Measurements from ENCODE around the gene XRCC5.
"Not testable (repeated sequence)": the region's sequence is repeated elsewhere in the genome, so short reads cannot be mapped to it uniquely, and the experiment has no call there.

XRCC5 gene

DNA sequence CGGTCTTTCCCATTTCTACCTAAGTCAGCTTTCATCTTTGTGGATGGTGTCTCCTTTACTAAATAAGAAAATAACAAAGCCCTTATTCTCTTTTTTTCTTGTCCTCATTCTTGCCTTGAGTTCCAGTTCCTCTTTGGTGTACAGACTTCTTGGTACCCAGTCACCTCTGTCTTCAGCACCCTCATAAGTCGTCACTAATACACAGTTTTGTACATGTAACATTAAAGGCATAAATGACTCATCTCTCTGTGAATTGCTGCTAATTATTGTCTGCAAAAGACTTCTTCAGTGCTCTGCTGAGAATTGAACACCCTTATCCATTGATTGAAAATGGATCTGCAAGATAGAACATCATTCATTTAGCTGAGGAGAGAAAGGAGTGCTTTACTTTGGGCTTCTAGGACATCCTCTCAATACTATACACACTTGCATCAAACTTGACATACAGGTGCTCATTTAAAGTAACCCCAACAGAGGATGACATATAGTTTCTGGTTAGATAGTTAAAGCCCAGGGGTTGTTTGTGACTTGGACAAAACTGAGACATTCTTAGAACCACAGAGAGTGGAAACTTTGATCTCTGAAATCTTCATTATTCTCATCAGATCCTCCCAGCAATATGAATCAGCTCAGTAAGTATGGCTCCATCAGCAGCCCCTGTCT, 97.0 kb downstream of the XRCC5 start:
- H3K4me1 ChIP-seq (ENCODE audit: insufficient read depth, low read length, severe bottlenecking) = no peaks in the 10 kb centered on the region
- no peaks in the 10 kb centered on the region for H3K27me3 ChIP-seq (ENCODE audit: insufficient read depth, low read length)
- H3F3A ChIP-seq (ENCODE audit: insufficient read depth, low read length) = no peaks in the 10 kb centered on the region
- no peak overlapping the region for H2AFZ ChIP-seq (ENCODE audit: low read length)
- H3K4me3 ChIP-seq (ENCODE audit: low read depth, low read length, poor library complexity, severe bottlenecking) = no peak overlapping the region
- no peak overlapping the region for H3K9ac ChIP-seq (ENCODE audit: low read length)
- no peaks in the 10 kb centered on the region for H4K20me1 ChIP-seq (ENCODE audit: insufficient read depth, low read length)
- no peaks in the 10 kb centered on the region for H3K9me2 ChIP-seq (ENCODE audit: low read depth, low read length)
- H3K27ac ChIP-seq (ENCODE audit: low read depth, low read length, poor library complexity, severe bottlenecking) = no peak overlapping the region
- H3K79me2 ChIP-seq (ENCODE audit: insufficient read depth, low read length) = no peaks in the 10 kb centered on the region
- no peak for TF ChIP-seq EZH2 (IDR thresholded peaks at IDR 0.05; ENCODE audit: borderline replicate concordance, low read length)
- TF ChIP-seq, protein P1, sequence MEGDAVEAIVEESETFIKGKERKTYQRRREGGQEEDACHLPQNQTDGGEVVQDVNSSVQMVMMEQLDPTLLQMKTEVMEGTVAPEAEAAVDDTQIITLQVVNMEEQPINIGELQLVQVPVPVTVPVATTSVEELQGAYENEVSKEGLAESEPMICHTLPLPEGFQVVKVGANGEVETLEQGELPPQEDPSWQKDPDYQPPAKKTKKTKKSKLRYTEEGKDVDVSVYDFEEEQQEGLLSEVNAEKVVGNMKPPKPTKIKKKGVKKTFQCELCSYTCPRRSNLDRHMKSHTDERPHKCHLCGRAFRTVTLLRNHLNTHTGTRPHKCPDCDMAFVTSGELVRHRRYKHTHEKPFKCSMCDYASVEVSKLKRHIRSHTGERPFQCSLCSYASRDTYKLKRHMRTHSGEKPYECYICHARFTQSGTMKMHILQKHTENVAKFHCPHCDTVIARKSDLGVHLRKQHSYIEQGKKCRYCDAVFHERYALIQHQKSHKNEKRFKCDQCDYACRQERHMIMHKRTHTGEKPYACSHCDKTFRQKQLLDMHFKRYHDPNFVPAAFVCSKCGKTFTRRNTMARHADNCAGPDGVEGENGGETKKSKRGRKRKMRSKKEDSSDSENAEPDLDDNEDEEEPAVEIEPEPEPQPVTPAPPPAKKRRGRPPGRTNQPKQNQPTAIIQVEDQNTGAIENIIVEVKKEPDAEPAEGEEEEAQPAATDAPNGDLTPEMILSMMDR (IDR thresholded peaks at IDR 0.05; ENCODE audit: low read length) = no peak
- peaks cover 87% of the 10 kb centered on the region for H3K36me3 ChIP-seq (ENCODE audit: insufficient read depth, low read length)
- no peaks in the 10 kb centered on the region for H3K9me3 ChIP-seq (ENCODE audit: low read length)
- no peak overlapping the region for H3K4me2 ChIP-seq (ENCODE audit: low read length)

DNA sequence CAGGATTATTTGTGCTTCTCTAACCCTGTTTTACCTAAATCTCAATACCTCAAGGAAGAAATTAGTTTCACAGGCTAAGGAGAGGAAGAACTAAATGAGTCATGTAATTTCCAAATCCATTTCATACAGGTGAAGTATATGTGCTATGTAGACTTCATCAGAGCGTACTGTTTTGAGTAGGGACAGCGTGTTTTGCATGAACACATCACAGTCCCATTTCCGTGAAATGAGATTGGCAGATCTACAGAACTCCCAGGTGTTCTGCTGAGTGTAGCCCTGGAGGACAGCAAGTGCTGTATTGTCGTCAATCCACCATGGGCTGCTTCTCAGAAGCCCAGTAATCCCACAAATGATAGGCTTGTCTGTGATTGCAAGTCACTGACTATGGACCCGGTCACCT, 97.7 kb downstream of the XRCC5 start:
- Histone ChIP-seq H4K20me1 (ENCODE audit: insufficient read depth, low read length) (no peaks in the 10 kb centered on the region), H3K4me1 (ENCODE audit: insufficient read depth, low read length, severe bottlenecking) (no peaks in the 10 kb centered on the region), H3K4me2 (ENCODE audit: low read length) (no peak overlapping the region), H3K27me3 (ENCODE audit: insufficient read depth, low read length) (no peaks in the 10 kb centered on the region), H3K4me3 (ENCODE audit: low read depth, low read length, poor library complexity, severe bottlenecking) (no peak overlapping the region), H3K9me2 (ENCODE audit: low read depth, low read length) (no peaks in the 10 kb centered on the region), H3F3A (ENCODE audit: insufficient read depth, low read length) (no peaks in the 10 kb centered on the region), H2AFZ (ENCODE audit: low read length) (no peak overlapping the region), H3K79me2 (ENCODE audit: insufficient read depth, low read length) (no peaks in the 10 kb centered on the region), H3K9me3 (ENCODE audit: low read length) (no peaks in the 10 kb centered on the region), H3K27ac (ENCODE audit: low read depth, low read length, poor library complexity, severe bottlenecking) (no peak overlapping the region), H3K36me3 (ENCODE audit: insufficient read depth, low read length) (peaks cover 81% of the 10 kb centered on the region), H3K9ac (ENCODE audit: low read length) (no peak overlapping the region)
- TF ChIP-seq, protein P1 (IDR thresholded peaks at IDR 0.05; ENCODE audit: low read length) = no peak
- TF ChIP-seq EZH2 (IDR thresholded peaks at IDR 0.05; ENCODE audit: borderline replicate concordance, low read length) = no peak

DNA sequence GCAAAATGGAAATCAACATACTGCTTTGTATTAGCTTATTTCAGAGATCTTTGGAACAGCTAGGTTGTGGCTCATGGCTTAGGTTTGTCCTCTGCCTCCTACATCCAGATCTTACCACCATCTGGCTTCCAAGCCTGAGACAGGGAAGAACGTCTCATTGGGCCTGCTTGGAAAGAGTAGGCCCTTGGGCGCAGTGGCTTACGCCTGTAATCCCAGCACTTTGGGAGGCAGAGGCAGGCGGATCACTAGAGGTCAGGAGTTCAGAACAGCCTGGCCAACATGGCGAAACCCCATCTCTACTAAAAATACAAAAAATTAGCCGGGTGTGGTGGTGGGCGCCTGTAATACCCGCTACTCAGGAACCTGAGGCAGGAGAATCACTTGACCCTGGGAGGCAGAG, 99.5 kb downstream of the XRCC5 start:
- H3K27ac ChIP-seq (ENCODE audit: low read depth, low read length, poor library complexity, severe bottlenecking); H3K27me3 ChIP-seq (ENCODE audit: insufficient read depth, low read length); H3K9ac ChIP-seq (ENCODE audit: low read length); H3K9me3 ChIP-seq (ENCODE audit: low read length); H3K4me2 ChIP-seq (ENCODE audit: low read length); H4K20me1 ChIP-seq (ENCODE audit: insufficient read depth, low read length); H2AFZ ChIP-seq (ENCODE audit: low read length); H3F3A ChIP-seq (ENCODE audit: insufficient read depth, low read length); H3K4me3 ChIP-seq (ENCODE audit: low read depth, low read length, poor library complexity, severe bottlenecking); H3K4me1 ChIP-seq (ENCODE audit: insufficient read depth, low read length, severe bottlenecking); H3K79me2 ChIP-seq (ENCODE audit: insufficient read depth, low read length); H3K9me2 ChIP-seq (ENCODE audit: low read depth, low read length): not testable (repeated sequence)
- H3K36me3 ChIP-seq (ENCODE audit: insufficient read depth, low read length) = peaks cover 65% of the 10 kb centered on the region

Data from OCI-LY1 (cell line).